GM21528 (cell line): ENCODE results near the gene MED4.
A peak's percentile ranks its signal among the peaks of the same experiment; 100 is the strongest.

Source experiments
- ATAC-seq: cut with Tn5 transposase; IDR thresholded peaks from one replicate; pipeline ENCODE4 v1.9.1; 2021; ENCODE audit warnings: mild to moderate bottlenecking, moderate library complexity; ENCODE audit not compliant: unreplicated experiment, low FRiP score

Gene MED4

GRCh38 chr13:48094781-48095502 lies at the start of gene MED4:
Gene MED4, minus strand, starts transcription at chr13:48095104. Its CDS starts 26 bp downstream, at chr13:48095078.
- ATAC-seq: peak; percentile 91

DNA sequence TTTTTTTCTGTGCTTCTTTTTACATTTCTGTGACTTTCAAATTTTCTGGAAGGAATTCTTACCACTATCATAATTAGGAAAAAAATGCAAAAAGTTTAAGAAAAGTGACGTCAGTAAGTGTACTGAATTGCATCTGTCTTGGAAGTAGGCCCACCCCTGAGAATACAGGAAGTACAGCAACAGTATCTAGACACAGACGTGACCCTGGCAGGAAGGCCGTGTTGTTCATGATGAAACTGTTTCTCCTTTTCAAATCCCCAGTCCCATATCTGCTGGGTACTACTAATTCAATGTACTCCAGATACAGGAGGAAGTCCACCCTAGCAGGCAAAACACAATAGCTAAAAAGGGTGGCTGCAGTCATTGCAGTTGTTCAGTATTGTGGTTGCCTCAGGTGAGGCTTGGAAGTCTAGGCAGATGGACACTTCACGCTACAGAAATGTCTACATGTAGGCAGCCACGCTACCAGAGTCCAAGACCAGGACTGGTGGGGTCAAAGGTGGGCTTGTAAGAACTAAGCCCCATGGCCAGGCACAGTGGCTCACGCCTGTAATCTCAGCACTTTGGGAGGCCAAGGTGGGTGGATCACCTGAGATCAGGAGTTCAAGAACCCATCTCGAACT lies 49.6 kb upstream of the MED4 start:
- ATAC-seq: no peak

- ATAC-seq: no peak
Measured at GRCh38 chr13:48142436-48142835, 47.5 kb upstream of the MED4 start.

GRCh38 chr13:48138270-48138669 lies 43.4 kb upstream of the MED4 start:
- ATAC-seq: no peak

GRCh38 chr13:48132961-48133360 lies 38.1 kb upstream of the MED4 start:
- no peak for ATAC-seq

DNA sequence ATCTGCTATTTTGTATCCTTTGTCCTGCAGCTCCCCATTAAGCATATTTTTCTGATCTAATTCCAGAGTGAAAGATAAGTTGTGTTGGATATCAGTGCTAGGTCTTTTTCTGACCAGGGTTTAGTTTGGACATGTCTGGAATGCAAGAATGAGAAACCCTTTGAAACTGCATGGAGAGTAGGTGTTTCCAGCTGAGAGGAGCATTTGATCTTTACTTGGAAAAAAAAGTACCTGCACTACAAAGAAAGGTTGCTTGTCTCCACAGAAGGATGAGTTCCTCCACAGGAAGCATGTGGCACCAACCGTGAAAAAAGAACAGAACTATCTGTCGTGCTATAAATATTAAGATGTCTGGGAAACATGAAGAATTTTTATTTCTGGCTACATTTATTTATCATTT lies 36.6 kb upstream of the MED4 start:
- ATAC-seq: no peak

DNA sequence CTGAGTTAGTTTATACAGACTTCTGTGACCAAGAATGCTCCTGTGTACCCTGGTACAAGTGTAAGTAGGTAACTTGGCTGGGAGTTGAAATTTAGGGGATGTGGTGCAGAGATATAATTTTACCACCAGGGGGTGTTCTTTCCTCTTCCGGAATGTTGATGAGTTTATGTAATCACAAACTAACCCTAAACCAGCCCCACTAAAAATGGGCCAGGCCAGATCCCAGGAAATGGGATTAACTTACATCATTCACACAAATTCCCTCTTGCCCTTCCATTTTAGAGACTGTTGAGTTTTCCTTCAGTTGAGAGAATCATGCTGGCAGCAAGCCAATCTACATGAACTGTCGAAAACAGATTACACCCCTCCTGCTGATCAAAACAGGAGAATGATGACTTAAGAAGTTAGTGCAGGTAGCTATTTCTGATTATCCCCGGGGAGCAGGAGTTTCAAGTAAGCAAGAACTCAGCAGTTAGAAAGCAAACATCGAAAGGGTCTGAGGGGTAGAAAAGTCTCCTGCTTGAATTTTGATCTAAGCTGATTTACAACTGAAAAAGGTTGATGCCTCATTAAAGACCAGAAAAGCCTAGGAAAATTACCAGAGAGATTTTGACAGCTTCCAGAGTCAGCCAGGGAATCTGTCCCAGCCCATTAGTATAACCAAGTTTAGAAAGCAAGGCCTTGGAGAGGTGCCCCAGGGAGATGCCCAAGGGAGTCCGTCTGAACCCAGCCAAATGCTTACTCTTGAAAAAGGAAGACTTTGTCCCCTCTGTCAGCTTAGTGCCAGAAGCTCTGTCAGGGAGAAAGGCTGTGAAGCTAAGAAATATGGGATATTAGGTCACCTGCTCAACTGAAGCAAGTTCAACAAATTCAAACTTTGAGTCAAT lies 32.3 kb upstream of the MED4 start:
- ATAC-seq: no peak

DNA sequence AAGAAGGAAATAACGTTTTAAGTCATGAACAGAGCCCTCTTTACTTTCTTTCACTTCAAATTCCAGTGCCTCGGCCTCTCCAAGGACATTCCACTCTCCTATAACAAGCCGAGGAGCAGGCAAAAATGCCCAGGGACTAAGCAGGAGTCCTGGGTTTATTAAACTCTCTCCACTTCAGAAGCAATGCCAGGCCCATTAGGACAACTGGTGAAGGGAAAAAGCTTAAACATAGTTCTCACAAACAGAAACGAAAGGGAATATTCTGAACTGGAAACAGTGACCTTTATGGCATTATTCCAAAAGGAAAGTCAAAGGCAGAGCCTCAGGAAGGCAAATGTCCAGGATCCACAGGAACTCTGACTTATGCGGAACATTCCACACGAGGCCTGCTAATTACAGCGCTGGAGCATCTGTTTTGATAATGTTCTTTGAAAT lies 30.9 kb upstream of the MED4 start:
- ATAC-seq: no peak

DNA sequence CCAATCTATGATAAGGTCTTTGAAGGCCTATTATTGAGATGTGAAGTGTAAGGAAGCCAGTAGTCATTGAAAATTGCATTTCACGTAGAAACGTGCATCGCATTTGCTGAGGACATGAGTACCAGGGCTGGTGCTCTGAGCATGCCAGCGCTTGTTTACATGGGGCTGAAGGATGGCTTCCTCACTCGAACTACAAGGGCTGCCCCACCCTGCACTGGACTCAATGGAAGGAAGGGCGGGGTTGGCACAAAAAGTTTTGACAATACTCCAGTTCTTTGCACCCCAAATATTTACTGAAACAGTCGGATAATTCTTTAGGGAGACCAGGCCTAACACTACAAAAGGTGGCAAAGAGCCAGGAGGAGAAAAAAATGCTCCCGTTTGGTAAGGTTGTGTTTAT lies 28.9 kb upstream of the MED4 start:
- ATAC-seq: no peak

GRCh38 chr13:48121733-48122132 lies 26.8 kb upstream of the MED4 start:
- no peak for ATAC-seq

GRCh38 chr13:48120241-48120640 lies 25.3 kb upstream of the MED4 start:
- ATAC-seq: no peak

DNA sequence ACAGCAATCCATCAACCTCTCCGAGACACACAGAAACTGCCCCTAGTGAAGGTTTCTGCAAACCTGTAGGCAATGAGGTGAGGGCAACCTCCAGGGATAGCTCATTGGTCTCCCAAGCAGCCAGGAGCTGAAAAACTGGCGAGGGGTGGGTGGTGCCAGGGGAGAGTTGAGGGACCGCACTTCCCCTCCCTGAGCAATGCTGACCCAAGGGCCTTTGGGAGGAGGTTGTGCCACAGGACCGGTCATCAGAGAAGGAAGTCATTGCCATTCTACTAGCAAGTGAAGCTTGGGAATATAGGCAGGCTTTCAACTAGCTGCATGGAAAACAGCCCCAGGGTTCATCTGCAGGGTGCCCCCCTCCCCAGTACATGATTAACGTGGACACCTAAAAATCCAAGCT lies 23.1 kb upstream of the MED4 start:
- no peak for ATAC-seq

- ATAC-seq: no peak
Measured at GRCh38 chr13:48116808-48117207, 21.9 kb upstream of the MED4 start.

GRCh38 chr13:48113756-48114130 lies 18.8 kb upstream of the MED4 start:
- no peak for ATAC-seq

DNA sequence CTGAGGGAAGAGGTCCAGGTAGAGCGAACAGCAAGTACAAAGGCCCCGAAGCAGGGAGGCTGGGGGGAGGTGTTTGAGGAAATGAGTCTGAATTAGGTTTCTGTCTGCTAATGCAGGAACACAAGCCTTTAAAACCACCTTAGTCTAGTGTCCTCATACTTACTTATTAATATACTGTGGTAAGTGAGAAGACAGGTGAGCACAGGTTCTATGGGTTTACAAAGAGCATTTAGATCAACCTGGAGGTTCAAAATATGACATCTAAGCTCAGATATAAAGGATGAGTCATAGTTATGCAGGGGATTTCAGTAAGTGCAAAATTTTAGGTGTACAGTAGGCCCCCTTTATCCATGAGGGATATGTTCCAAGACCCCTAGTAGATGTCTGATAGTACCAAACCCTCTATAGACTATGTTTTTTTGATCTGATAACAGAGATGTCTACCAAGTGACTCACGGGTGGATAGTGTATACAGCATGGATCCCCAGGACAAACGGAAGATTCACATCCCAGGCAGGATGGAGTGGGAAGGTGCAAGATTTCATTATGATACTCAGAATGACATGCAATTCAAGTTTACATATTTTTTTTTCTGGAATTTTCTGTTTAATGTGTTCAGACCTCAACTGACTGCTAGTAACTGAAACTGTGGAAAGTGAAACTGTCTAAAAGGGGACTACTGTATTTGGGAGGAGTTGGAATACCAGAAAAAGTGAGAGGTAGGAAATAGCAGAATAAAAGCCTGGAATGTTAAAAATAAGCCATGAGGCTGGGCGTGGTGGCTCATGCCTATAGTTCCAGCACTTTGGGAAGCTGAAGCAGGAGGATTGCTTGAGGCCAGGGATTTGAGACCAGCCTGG lies 18.2 kb upstream of the MED4 start:
- no peak for ATAC-seq

- ATAC-seq: no peak
Measured at GRCh38 chr13:48110931-48111721, 16.2 kb upstream of the MED4 start.

GRCh38 chr13:48110132-48110868 lies 15.4 kb upstream of the MED4 start:
- no peak for ATAC-seq

DNA sequence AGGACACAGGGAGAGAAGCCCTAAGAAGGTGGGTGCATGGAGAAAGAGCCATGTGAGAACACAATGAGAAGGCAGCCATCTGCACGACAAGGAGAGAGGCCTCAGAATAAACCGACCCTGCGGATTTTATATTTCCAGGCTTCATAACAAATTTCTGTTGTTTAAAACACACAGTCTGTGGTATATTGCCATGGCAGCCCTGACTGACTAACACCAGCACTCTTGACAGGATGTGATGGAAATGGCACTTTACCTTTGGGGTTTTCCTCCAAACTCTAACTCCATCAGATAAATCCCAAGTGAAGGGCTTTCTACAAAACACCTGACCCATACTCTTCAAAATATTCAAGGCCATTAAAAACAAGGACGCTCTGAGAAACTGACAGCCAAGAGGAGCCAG lies 13.2 kb upstream of the MED4 start:
- ATAC-seq: no peak

GRCh38 chr13:48097793-48098192 lies 2.9 kb upstream of the MED4 start:
- no peak for ATAC-seq
